Stimulated activated CD8-positive, alpha-beta memory T cell treated with anti-CD3 and anti-CD28 coated beads, Interleukin-4, amount 100 ng/mL, for 4 hours (primary cell): ENCODE data around the gene ROM1.
"Not testable (repeated sequence)": the region's sequence is repeated elsewhere in the genome, so short reads cannot be mapped to it uniquely, and the experiment has no call there.

Experiments
- DNase-seq, 2 donors: peaks; one replicate each; pipeline ENCODE4 v3.0.0-alpha.2; 2020; ENCODE audit warnings: low read depth in 2 of 2, low spot score in 1 of 2

The ROM1 gene

DNA sequence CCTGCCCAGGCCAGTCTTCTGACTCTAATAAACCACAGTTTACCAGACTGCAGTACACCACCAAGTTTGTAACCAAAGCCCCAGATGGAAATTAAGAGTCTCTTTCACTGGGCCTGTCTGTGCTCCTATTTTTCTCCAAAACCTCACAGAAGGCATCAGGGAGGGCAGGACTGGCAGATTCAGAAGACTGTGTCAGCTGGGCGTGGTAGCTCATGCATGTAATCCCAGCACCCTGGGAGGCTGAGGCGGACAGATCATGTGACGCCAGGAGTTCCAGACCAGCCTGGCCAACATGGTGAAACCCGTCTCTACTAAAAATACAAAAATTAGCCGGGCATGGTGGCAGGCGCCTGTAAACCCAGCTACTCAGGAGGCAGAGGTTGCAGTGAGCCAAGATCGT lies 27.7 kb upstream of the ROM1 start:
- DNase-seq, result not testable (repeated sequence)

DNA sequence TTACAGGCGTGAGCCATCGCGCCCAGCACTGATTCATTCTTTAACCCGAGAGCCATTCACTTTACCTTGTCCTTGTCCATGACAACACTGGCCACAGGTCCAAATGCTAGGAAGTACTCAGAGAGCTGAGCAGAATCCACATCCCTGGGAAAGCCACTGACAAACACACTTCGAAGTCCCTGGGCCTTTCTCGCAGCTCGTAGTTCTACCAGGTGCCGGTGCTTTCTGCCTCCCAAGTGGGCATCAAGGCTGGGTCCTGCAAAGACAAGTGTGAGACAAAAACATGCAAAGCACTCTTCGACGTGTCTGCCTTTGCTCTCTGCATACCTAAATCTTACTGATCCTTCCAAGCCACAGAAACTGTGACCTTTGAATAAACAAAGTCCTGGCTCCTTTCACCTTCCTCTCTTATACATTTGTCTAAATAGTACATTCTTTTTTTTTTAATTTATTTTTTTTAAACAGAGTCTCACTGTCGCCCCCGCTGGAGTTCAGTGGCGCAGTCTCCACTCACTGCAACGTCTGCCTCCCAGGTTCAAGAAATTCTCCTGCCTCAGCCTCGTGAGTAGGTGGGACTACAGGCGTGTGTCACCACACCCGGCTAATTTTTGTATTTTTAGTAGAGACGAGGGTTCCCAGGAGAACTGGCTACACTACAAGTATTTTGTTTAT lies 24.0 kb upstream of the ROM1 start:
- DNase-seq, result no peak

DNA sequence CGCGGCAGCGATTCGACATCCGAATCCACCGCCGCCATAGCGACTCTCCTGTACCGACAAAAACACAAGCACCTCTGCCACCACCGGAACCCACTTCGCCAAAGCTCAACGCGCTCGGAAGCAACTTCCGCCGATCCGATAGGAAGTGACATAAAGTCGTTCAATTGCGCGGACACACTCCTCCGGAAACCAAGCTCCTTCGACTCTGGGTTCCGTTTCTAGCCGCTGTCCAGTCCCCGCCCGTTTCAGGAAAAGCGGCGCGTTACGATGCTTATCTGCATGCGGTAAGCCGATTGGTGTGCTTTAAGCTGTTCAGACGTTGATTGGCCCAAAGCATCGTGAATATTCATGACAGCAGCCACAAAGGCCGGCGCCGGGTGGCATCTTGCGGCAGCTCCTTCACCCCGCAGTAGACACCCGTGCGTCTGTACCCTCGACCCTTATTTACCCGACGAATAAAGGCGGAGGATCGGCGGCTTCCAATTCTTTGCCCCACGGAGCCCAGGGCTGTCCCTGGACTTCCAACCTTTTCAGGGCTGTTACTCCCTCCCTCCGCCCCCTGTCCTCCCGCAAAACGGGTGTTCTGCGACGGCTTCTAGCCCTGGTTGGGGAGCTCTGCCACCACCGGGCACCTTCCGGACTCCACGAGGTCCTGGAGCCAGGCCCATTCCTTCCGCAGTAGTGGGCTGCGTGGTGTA lies 21.5 kb upstream of the ROM1 start, which contains the start of gene TUT1:
Gene TUT1 (minus strand): TSS at position 76 of the 698 bp plus-strand sequence. CDS start 38 bp downstream, at position 38.
- DNase-seq, result peak; percentile 89 to 90

DNA sequence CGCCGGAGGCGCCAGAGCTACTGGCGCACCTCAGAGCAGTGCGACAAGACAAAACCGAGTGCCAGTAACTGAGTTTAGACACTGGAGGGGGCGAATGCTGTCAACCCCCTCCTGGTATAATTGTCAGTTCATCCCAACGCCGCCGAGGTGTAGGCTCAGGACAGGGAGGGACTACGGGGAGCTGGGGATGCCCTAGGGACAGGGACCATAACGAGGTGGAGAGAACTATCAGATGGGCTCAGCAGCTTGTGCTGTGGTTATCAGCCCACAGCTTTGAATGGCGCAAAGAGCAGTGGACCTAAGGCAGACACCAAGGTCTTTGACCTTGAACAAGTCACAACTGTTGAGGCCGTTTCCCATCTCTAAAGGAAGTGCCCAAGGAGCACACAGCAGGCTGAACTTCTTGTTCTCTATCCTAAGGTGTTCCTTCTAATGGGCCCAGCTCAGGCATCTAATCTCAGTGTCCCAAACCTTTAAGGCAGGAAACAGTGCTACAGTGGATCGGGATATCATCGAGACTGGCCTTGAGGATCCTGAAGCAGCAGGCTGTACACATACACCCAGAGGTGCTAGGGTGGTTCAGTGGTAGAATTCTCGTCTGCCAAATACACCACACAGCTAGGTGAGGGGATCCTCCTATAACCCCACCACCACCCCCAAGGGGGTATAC lies 20.8 kb upstream of the ROM1 start:
- no peak for DNase-seq

DNA sequence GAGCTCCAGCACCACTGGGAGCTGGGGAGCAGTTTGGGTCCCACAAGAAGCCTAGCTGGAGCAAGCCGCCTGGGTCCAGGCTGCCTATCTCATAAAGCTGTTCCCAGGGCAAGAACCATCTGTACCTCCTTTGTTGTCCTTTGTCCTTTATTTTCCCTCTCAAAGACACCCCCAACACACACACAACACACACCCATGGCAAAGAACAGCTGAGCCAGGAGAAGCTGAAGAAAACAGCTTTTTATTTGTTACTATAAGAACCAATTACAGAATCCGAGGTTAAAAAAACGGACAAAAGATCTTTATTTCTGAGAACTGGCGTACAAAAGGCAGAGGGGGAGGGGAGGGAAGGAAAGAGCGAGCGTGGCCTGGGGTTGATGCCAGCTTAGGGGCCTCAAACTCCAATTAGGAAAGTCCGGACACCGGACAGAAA lies 20.1 kb upstream of the ROM1 start:
- no peak for DNase-seq

DNA sequence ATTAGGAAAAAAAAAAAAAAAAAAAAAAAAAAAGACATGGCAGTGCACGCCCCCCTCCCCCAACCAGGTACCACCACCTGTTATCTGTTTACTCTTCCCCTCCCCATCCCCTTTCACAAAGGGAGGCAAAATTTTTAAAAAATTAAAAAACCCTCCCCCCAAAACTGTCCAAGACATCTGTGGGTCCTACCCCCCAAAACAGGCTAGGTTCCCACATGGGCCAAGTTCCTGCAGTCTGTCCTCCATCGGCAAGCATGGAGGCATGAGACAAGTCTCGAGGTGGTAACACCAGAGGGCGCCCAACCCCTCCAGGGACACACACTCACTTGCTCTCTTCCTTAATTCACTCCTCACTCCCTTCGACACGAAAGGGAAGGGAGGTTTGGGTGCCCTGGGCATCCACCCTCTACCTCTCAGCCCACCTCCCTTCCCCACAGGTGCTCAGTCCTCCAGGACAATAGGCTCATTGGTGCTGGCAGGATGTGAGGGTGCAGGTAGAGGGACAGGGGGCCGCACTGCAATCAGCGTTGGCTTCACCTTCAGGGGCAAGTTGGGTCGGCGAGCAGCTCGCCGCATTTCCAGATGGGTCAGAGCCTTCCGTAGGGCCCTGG lies 19.5 kb upstream of the ROM1 start:
- peak; percentile 58 to 66 for DNase-seq

DNA sequence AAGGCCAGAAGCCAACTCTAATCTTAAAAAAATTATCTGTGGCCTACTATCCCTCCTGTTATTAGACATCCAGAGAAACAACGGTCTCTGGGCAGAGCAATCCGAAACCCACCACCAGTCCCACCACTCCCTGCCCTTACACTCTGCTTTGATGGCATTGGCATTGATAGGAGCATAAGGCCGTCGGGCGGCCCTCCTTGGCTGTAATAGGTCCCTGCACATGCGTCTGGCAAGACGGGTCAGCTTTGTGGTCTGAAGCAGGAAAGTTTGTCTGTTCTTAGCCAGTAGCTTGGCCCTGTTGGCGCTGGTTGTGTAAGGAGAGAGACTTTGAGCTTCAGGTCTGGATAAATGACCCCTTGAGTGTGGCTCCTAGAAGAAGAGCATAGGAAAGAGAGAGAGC lies 17.9 kb upstream of the ROM1 start:
- no peak for DNase-seq

DNA sequence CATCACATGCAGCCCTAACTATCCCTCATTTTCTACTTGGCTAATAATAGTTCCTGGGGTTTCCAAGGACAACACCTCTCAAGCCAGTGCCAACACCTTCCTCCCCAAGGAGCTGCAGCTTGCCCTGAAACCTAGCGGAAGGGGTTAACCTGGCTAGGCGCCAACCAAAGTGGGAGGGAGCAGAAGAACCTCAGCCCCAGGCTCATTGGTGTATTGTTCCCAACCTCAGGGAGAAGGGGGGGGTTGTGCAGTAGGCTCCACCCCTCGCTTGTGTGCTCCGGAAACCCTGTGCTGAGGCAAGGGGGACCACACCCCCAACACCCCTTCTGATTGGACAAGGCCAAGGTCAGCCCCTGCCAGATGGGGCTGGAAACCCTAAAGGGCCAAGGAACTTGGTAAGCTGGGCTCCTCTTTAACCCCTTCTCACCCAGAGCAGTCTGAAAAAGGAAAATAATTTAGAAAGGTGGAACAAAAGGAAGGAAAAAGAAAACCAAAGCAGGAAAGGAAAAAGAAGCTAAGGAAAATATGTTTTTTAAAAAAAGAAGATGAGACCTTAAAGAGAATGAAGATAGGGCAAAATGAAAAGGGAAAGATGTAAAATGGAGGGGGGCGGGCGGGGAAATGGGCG lies 13.9 kb upstream of the ROM1 start:
- DNase-seq, result peak; percentile 87 to 90

DNA sequence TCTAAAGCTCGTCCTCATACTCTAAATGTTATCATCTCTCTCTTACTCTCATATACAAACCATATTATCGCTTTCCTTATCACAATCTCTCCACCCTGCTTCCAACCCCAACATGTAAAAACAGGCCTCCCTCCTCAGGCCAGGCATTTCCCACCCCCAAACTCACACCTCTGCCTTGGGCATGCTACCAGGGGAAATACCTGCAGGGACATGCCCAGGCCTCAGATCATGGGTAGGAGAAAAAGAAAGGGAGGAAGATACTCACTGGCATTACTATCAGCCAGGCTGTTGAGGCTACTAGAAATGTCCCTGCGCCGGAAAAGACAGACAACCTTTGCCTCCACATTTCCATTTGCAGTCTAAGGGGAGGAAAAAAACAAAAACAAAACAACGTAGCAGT lies 13.2 kb upstream of the ROM1 start:
- DNase-seq, result no peak

DNA sequence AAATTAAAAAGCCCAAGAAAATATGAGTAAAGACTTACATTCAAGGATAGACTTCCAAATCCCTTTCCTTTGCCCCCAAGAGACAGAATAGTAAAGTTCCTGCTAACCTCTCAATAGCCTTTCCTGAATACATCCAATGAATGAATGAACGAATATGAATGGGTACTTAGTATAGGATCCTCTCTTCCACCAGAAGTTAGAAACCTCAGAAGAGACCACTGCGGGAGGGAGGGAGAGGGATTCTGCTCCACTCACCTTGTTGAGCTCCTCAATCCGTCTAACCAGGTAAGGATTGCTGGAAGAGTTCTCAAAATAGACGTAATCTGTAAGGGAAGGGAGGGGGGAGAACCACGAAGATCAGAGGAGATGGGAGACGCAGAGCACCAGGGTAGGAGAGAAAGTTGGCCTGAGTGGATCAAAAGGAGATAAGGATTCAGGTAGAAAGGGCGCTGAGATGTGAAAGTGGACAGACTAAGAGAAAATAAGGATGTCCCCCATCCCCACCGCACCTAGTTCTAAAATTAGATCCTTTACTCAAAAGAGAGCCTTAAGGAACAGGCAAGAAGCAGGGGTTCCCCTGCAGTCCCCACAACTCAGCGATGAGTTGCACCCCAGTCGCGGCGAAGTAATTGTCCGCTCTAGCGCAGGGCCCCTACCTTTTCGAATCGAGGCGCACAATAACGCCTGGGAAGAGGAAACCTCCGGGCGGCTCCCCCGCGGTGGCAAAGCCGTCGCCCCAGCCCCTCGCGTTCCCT lies 12.5 kb upstream of the ROM1 start:
- no peak for DNase-seq

DNA sequence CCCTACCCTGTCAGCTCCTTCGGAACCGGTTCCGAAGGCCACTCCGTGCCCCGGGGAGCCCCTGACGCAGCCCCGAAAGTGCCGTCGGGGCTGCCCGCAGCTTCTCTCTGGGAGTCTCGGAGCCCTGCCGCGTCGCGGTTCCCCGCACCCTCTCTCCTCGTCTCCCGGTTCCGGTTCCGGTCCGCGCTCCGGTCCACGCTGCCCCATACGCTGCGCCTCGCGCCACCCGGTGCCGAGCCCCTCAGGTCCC lies 12.0 kb upstream of the ROM1 start:
- peak in 1 of 2 donors; percentile 9 for DNase-seq

DNA sequence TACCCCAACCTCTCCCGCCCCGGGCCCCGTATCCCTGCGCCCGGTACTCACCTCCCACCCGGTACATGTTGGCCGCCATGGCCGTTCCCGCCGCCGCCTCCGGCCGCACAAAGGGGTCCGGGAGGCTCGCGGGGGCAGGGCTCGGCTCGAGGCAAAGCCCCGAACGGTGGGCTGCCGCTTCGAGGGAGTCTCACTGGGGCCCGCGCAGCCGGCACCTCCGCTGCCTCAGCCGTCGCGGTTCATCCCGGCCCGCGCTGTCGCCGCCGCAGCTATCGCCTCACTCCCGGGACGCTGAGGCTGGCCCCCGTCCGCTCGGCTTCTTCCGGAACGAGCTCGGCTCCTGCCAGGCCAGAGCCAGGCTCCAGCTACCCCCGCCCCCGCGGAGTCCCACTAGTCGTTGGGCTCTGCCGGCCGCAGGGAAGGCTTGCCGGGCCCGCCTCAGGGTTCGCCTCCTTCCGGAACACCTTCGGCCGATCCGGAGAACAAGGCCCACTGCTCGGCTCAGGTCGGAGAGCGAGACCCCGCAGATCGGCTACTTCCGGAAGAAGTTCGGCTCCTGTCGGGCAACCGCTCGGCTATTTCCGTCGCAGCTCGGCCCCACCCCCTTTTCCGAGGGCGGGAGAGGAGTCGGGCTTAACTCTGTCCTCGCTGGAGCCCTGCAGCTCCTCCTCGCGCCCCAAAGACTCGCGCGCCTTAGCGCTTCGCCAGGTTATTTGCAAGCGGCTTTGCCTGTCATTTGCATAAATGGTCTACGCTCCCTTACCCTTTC lies 11.5 kb upstream of the ROM1 start, which contains the start of gene MTA2:
Gene MTA2 (minus strand): TSS at position 494 of the 769 bp plus-strand sequence. CDS start 415 bp downstream, at position 79.
- DNase-seq, result peak; percentile 98 to 99

DNA sequence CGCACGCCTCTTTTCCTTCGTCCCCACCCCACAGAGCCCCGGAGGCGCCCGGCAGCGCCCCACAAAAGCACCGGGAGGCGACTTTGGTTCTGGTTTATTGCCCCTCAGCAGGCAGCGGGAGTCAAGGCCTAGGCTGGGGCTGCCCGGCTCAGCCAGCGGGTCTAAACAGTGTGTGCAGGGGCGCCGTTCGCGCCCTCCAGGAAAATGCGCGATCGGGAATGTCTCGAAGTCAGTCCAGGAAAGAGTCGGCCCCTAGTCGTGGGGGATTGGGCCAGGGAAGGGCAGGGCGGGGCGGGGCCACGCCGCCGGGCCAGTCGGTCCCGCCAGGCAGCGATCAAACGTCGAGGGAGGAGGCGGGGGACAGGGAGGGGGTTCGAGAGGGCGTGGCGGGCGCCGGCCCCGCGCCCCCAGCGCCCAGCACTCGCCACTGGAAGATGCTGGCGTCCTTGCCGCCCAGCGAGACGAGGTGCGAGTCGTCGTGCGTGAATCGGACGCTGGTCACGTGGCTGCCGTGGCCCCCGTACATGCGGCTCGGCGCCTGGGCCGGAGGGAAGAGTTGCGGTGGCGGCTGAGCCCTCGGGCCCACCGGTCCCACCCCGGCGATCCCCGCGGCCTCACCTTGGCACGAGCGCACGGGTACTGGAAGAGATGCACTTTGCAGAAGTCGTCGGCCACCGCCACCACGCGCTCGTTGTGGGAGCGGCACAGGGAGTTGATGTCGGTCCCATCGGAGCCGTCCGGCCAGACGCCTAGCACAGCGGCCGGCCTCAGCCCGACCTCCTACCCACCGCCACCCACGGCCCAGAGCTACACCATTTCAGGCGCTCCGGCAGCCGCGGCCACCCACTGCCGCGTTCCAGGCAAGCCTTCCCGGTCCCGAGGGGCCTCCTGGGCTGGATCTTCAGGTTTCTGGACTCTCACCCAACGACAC lies 10.7 kb upstream of the ROM1 start:
- DNase-seq, result peak in 1 of 2 donors; percentile 9

DNA sequence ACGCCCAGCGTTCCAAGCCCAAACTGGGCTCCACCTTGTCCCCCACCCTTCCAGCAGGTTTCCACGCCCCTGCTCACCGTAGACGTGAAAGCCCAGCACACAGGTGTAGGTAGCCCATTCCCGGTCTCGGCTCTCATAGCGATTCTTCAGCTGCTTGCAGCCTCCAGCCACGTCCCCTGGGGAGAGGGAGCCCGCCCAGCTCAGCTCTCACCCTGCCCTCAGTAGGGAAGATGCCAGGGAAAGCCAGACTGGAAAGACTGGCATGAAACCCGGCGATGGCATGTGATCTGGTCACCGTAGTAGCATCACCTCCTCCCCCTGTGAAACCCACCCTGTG lies 10.0 kb upstream of the ROM1 start:
- DNase-seq, result no peak

DNA sequence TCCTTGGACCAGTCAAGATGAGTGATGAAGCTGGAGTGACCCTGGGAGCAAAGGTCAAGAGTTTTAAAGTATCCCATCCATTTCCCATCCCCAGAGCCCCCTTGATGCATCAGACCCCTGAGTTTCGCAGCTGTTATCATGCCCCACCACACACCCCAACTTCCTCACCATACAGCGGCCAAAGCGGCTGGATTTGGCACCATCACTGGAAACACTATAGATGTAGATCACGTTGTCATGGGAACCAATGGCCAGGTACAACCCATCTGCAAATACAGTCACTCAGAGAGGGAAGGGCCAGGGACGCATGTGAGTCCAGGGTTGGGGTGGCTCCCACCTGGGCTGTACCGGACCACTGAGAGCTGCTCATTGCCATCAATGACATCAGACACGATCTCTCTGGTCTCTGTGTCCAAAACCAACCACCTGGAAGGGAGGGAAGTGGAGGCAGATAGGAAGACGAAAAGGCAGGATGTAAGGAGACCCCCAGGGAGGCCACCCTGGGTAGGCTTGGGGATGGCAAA lies 9.2 kb upstream of the ROM1 start:
- no peak for DNase-seq

DNA sequence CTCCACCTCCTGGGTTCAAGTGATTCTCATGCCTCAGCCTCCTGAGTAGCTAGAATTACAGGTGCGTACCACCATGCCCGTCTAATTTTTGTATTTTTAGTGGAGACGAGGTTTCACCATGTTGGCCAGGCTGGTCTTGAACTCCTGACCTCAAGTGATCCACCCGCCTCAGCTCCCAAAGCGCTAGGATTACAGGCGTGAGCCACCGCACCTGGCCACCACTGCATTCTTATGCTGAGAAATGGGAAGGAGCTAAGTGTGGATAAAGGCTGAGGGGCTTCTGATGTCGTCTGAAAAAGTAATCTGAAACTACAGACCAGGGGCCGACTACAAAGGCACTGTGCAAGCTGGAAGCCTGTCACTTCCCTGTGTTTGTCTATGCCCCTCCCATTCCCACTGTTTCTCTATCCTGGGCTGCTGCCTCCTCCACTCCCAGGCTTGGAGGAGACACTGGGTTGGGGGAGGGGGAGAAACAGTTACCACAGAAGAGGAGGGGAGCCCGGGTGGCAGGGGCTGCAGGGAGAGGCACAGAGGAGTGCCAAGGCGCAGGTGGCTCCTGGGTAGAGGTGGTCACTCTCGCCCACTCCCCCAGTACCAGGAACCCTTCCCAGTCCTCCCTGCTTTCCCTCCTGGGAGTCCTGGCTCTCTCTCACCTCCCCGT lies 8.5 kb upstream of the ROM1 start:
- DNase-seq, result no peak

DNA sequence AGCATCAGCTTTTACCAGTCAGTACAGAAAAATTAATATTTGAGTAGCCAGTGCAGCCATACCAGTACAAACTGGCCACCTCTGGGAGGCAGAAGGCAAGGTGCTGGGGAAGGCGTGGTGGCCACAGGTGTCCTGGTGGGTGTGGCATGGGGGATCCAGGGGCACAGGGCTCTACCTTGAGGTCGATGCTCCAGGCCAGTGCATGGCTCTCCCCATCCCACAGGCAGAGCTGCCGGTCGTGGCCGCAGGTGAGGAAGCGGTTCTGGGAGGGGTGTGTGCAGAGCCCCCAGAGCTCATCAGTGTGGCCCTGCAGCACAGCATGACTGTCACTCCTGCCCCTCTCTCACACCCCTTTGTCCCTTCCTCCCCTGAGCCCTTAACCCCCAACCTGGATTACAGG lies 7.6 kb upstream of the ROM1 start:
- no peak for DNase-seq

DNA sequence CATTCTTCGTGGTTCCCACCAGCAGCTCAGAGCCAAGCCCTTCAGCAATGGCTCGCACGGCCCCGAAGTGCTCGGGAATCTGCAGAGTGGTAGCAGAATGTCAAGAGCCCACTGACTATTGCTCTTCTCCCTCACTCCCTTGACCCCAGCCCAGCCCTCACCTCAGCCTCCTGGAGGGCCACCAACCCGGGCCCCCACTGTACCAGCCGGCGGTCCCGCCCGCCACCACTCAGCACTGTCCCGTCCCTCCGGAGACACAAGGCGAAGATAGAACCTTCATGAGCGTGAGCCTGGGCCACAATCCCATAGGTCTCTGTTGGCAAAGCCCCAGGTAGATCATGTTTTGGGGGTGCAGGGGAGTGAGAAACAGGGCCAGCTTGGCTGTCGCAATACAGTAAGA lies 7.2 kb upstream of the ROM1 start:
- DNase-seq, result no peak
